Ovary (tissue), 9 donors: ENCODE results near the gene COX10. TPM values are rescaled to one million over a fixed set of nuclear protein-coding genes. Genes with fewer than 3 reads are reported as not detected.

Source experiments
- DNase-seq, 5 donors: peaks; one replicate each; pipeline ENCODE4 v3.0.0-alpha.2; 2019 to 2020
- H3K27ac ChIP-seq, 2 donors: fragments of 200-600 bp; one replicate each; pipeline versions ENCODE4 v1.5.1 to v1.8.0; 2019 to 2022
- H3K27me3 ChIP-seq: fragments of 200-600 bp; one replicate; pipeline ENCODE4 v1.8.0; 2022
- H3K36me3 ChIP-seq: fragments of 200-600 bp; sonication (generic); one replicate; pipeline ENCODE4 v1.5.1; 2019
- H3K4me1 ChIP-seq: one replicate; pipeline ENCODE4 v1.8.1; 2013; ENCODE audit warnings: mild to moderate bottlenecking, moderate library complexity; ENCODE audit not compliant: insufficient read depth
- H3K4me3 ChIP-seq: fragments of 200-600 bp; sonication (generic); one replicate; pipeline ENCODE4 v1.5.1; 2017
- H3K9me3 ChIP-seq, 2 donors: fragments of 200-600 bp in 1 of 2; sonication (generic) in 1 of 2; one replicate each; pipeline versions ENCODE4 v1.5.1 to v1.8.1; 2013 to 2019; ENCODE audit warnings: mild to moderate bottlenecking in 1 of 2, moderate library complexity in 1 of 2
- CTCF ChIP-seq, 3 donors: fragments of 450-650 bp in 2 of 3; fragments of 200-600 bp in 1 of 3; IDR thresholded peaks; one replicate each; pipeline versions ENCODE4 v1.5.1 to v1.8.0; 2016 to 2022; ENCODE audit warnings: antibody characterized with exemption in 3 of 3, mild to moderate bottlenecking in 1 of 3
- EP300 ChIP-seq: sonication (generic); formaldehyde crosslinking; IDR thresholded peaks from one replicate; pipeline ENCODE4 v1.6.1; 2017; ENCODE audit warnings: antibody characterized with exemption
- POLR2A ChIP-seq: fragments of 450-650 bp; IDR thresholded peaks from one replicate; pipeline ENCODE4 v1.6.1; 2017; ENCODE audit warnings: antibody characterized with exemption, mild to moderate bottlenecking, moderate library complexity
- WGBS, 3 donors: extraction: QIAGEN DNeasy Blood & Tissue Kit in 1 of 3; methylation state at CpG; one replicate each; pipeline versions ENCODE4 v1.1.5 to v1.1.7; 2013 to 2017; 5-methylcytosine and 5-hydroxymethylcytosine counted together
- intact Hi-C, 4 donors: fragments of 100-400 bp; cut with DNase I; formaldehyde crosslinking; loops; one replicate each; pipeline versions ENCODE4 v1.11.0 to v1.15.1; 2022 to 2023
- polyA plus RNA-seq, 2 donors: library from polyadenylated mRNA; stranded (reverse); fragments of 200-250 nt in 1 of 2; fragments of 350-450 nt in 1 of 2; fragmentation: Illumina TruSeq in 1 of 2; extraction: RNeasy Lipid Tissue Mini Kit (QIAGEN cat#74804) in 1 of 2; gene quantifications; one replicate each; pipeline ENCODE4 v1.2.3, GENCODE V29; 2013 to 2014
- total RNA-seq, 7 donors: library from RNA; depleted of rRNA in 2 of 7; stranded (reverse); fragments of >200 nt in 2 of 7; fragmentation: NEBNext Ultra II Directional in 3 of 7; extraction: Animal tissue kit (Norgen Biotek cat#: 25700) in 3 of 7; gene quantifications; one replicate each; pipeline versions ENCODE4 v1.1.0 to v1.2.4, GENCODE V29; 2016 to 2023
- donor health status: DM: no; HTN: no; CAD: no; lungs with moderate emphysema.
- donor health status: DM: no; HTN: no; CAD: no.
- donor health status: Bipolar disorder and iron deficiency.
- donor health status: DM: yes; HTN: yes; CAD: no.
- donor health status: DM: no; HTN: no; CAD: no.
- donor health status: DM: yes; HTN: yes; CAD: no.

The COX10 gene
- total and polyA plus RNA-seq, 9 donors = 5.1 to 15.3 (median 11.7) TPM

- WGBS, 3 donors = 87 to 98% (median 95%) methylated on average over 1 of the region's 1 CpG
- H3K4me1 ChIP-seq = no peaks in the 10 kb centered on the region
- no peaks in the 10 kb centered on the region for H3K9me3 ChIP-seq
- intact Hi-C loops = no loop called here
- no peak for TF ChIP-seq CTCF (IDR thresholded peaks at IDR 0.05)
- no peak for TF ChIP-seq EP300
- no peak for TF ChIP-seq POLR2A
- no peak for DNase-seq
- H3K27me3 ChIP-seq = no peaks in the 10 kb centered on the region
- no peak overlapping the region for H3K4me3 ChIP-seq
- no peaks in the 10 kb centered on the region for H3K36me3 ChIP-seq
- H3K27ac ChIP-seq = no peak overlapping the region
These were observed 31.9 kb upstream of the COX10 start for GRCh38 chr17:14037453-14037852.

GRCh38 chr17:14038206-14038605 lies 31.1 kb upstream of the COX10 start:
- Histone ChIP-seq H3K27ac (no peak overlapping the region), H3K4me1 (no peaks in the 10 kb centered on the region), H3K4me3 (no peak overlapping the region), H3K9me3 (no peaks in the 10 kb centered on the region), H3K36me3 (no peaks in the 10 kb centered on the region), H3K27me3 (no peaks in the 10 kb centered on the region)
- TF ChIP-seq CTCF (IDR thresholded peaks at IDR 0.05) (no peak), EP300 (no peak), POLR2A (no peak)
- no peak for DNase-seq
- intact Hi-C loops = no loop called here
- WGBS, 3 donors = 7 to 33% (median 8%) methylated on average over 1 of the region's 1 CpG

GRCh38 chr17:14042411-14042810 lies 26.9 kb upstream of the COX10 start:
- no peaks in the 10 kb centered on the region for H3K27me3 ChIP-seq
- H3K9me3 ChIP-seq = no peaks in the 10 kb centered on the region
- no peaks in the 10 kb centered on the region for H3K4me1 ChIP-seq
- DNase-seq = no peak
- H3K27ac ChIP-seq = no peak overlapping the region
- TF ChIP-seq POLR2A (no peak), EP300 (no peak), CTCF (IDR thresholded peaks at IDR 0.05) (no peak)
- intact Hi-C loops = no loop called here
- H3K4me3 ChIP-seq = no peak overlapping the region
- no peaks in the 10 kb centered on the region for H3K36me3 ChIP-seq
- 91 to 93% (median 93%) methylated on average over 4 of the region's 4 CpGs for WGBS, 3 donors

- Histone ChIP-seq H3K4me3 (no peak overlapping the region), H3K27me3 (no peaks in the 10 kb centered on the region), H3K4me1 (no peaks in the 10 kb centered on the region), H3K36me3 (no peaks in the 10 kb centered on the region), H3K27ac (no peak overlapping the region), H3K9me3 (no peaks in the 10 kb centered on the region)
- WGBS, 3 donors = 13 to 31% (median 16%) methylated on average over 1 of the region's 1 CpG
- intact Hi-C loops = no loop called here
- no peak for DNase-seq
- TF ChIP-seq CTCF (IDR thresholded peaks at IDR 0.05) (no peak), EP300 (no peak), POLR2A (no peak)
These were observed 24.6 kb upstream of the COX10 start for GRCh38 chr17:14044702-14045101.

GRCh38 chr17:14046978-14047377 lies 22.3 kb upstream of the COX10 start:
- H3K4me3 ChIP-seq = no peak overlapping the region
- intact Hi-C loops = no loop called here
- no peaks in the 10 kb centered on the region for H3K9me3 ChIP-seq
- no peaks in the 10 kb centered on the region for H3K27me3 ChIP-seq
- H3K27ac ChIP-seq = no peak overlapping the region
- no peak for TF ChIP-seq EP300
- no peak for TF ChIP-seq CTCF (IDR thresholded peaks at IDR 0.05)
- TF ChIP-seq POLR2A = no peak
- no peak for DNase-seq
- WGBS, 3 donors = 89 to 90% (median 90%) methylated on average over 6 of the region's 6 CpGs
- no peaks in the 10 kb centered on the region for H3K36me3 ChIP-seq
- H3K4me1 ChIP-seq = no peaks in the 10 kb centered on the region
